GM19438 (cell line): Measurements from ENCODE around the gene RGS11.
"Not testable (repeated sequence)": the region's sequence is repeated elsewhere in the genome, so short reads cannot be mapped to it uniquely, and the experiment has no call there.

Source experiments
- ATAC-seq: cut with Tn5 transposase; IDR thresholded peaks from one replicate; pipeline ENCODE4 v1.9.1; 2021; ENCODE audit warnings: low read depth; ENCODE audit not compliant: unreplicated experiment

Gene RGS11

GRCh38 chr16:265002-265529 is 10.7 kb downstream of the RGS11 start:
- no peak for ATAC-seq

- no peak for ATAC-seq
Observed at GRCh38 chr16:264440-264951, 11.2 kb downstream of the RGS11 start.

GRCh38 chr16:263944-264343 is 11.8 kb downstream of the RGS11 start:
- ATAC-seq: no peak

GRCh38 chr16:263182-263774 is 12.5 kb downstream of the RGS11 start:
- ATAC-seq: no peak

GRCh38 chr16:262121-262745 is 13.5 kb downstream of the RGS11 start:
- no peak for ATAC-seq

- no peak for ATAC-seq
Observed at GRCh38 chr16:261031-261691, 14.6 kb downstream of the RGS11 start.

- no peak for ATAC-seq
Observed at GRCh38 chr16:260326-260725, 15.4 kb downstream of the RGS11 start.

- no peak for ATAC-seq
Observed at GRCh38 chr16:259814-260253, 15.9 kb downstream of the RGS11 start.

- no peak for ATAC-seq
Observed at GRCh38 chr16:259226-259625, 16.5 kb downstream of the RGS11 start.

- ATAC-seq: not testable (repeated sequence)
Observed at GRCh38 chr16:258091-258490, 17.7 kb downstream of the RGS11 start.

GRCh38 chr16:255183-255582 is 20.6 kb downstream of the RGS11 start:
- ATAC-seq: no peak

GRCh38 chr16:254461-254860 is 21.3 kb downstream of the RGS11 start:
- no peak for ATAC-seq

GRCh38 chr16:253833-254232 is 21.9 kb downstream of the RGS11 start:
- ATAC-seq: no peak

GRCh38 chr16:252366-253337 is 23.1 kb downstream of the RGS11 start:
- ATAC-seq: no peak

- ATAC-seq: no peak
Observed at GRCh38 chr16:249431-249830, 26.3 kb downstream of the RGS11 start.

- ATAC-seq: no peak
Observed at GRCh38 chr16:247027-247426, 28.7 kb downstream of the RGS11 start.

- no peak for ATAC-seq
Observed at GRCh38 chr16:245105-245504, 30.6 kb downstream of the RGS11 start.

GRCh38 chr16:243348-243747 is 32.4 kb downstream of the RGS11 start:
- no peak for ATAC-seq

GRCh38 chr16:242281-242680 is 33.5 kb downstream of the RGS11 start:
- no peak for ATAC-seq

- no peak for ATAC-seq
Observed at GRCh38 chr16:240559-240958, 35.2 kb downstream of the RGS11 start.

GRCh38 chr16:239948-240277 is 35.8 kb downstream of the RGS11 start:
- ATAC-seq: no peak
